ENCODE measurements around the gene PPARG.

DNA sequence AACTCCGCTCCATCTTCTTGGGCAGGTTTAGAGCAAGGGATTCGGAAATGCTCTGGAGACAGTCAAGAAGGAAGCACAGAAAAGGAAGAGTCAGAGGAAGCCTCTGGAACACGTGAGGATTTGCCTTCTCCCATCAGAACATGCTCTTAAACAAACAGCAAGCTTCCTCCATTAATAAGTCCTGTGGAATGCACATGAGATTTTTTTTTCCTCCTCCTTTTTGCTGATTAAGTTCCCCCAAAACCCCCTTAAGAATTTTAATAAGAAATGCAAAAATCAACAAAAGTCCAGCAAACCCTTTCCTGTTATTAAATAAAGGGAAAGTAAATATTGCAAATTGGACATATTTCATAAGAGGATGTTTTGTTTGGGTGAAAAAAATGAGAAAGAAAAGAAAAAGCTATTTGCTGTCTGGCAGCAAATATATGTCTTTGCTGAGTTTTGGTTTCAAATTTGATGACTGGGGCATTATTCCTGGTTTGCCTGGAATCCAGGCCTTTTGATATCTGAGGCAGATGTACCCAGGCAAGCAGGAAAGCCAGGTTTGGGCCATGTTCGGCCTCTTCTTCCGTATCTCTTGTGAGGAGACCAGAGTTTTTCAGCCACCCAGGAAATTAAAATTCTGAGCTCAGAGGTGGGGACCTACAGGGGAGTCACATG lies 187.5 kb downstream of the PPARG start:
- TF ChIP-seq, protein P1, sequence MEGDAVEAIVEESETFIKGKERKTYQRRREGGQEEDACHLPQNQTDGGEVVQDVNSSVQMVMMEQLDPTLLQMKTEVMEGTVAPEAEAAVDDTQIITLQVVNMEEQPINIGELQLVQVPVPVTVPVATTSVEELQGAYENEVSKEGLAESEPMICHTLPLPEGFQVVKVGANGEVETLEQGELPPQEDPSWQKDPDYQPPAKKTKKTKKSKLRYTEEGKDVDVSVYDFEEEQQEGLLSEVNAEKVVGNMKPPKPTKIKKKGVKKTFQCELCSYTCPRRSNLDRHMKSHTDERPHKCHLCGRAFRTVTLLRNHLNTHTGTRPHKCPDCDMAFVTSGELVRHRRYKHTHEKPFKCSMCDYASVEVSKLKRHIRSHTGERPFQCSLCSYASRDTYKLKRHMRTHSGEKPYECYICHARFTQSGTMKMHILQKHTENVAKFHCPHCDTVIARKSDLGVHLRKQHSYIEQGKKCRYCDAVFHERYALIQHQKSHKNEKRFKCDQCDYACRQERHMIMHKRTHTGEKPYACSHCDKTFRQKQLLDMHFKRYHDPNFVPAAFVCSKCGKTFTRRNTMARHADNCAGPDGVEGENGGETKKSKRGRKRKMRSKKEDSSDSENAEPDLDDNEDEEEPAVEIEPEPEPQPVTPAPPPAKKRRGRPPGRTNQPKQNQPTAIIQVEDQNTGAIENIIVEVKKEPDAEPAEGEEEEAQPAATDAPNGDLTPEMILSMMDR (IDR thresholded peaks at IDR 0.05; ENCODE audit: low read depth, low read length, poor library complexity, severe bottlenecking), result no peak
- no peak for TF ChIP-seq EZH2phosphoT487 (IDR thresholded peaks at IDR 0.05; ENCODE audit: borderline replicate concordance, low read length)

Measured in DOHH2 (cell line).